Suprapubic skin (tissue), 4 donors: ENCODE data around the gene WNK4.

Experiments
- CTCF ChIP-seq, 2 donors: fragments of 200-600 bp in 1 of 2; fragments of 450-650 bp in 1 of 2; sonication (generic) in 1 of 2; IDR thresholded peaks; one replicate each; pipeline ENCODE4 v1.5.1; 2016 to 2019; ENCODE audit warnings: antibody characterized with exemption in 2 of 2, mild to moderate bottlenecking in 1 of 2, moderate library complexity in 1 of 2
- POLR2A ChIP-seq, 2 donors: fragments of 450-650 bp; IDR thresholded peaks; one replicate each; pipeline ENCODE4 v1.6.1; 2017; ENCODE audit warnings: antibody characterized with exemption in 2 of 2, mild to moderate bottlenecking in 2 of 2, moderate library complexity in 2 of 2
- POLR2AphosphoS5 ChIP-seq, 3 donors: sonication (generic); formaldehyde crosslinking; IDR thresholded peaks; one replicate each; pipeline ENCODE4 v1.6.1; 2017; ENCODE audit warnings: antibody characterized with exemption in 3 of 3

GRCh38 chr17:42818379-42818778 is 38.0 kb downstream of the WNK4 start:
- no peak for TF ChIP-seq CTCF (IDR thresholded peaks at IDR 0.05)
- no peak for TF ChIP-seq POLR2A (IDR thresholded peaks at IDR 0.05)
- no peak for TF ChIP-seq POLR2AphosphoS5 (IDR thresholded peaks at IDR 0.05)
